Stomach (tissue), 9 donors: ENCODE data around the gene S100A8. TPM values are rescaled to one million over a fixed set of nuclear protein-coding genes. Genes with fewer than 3 reads are reported as not detected.

Experiments
- DNase-seq, 2 donors: peaks; one replicate each; pipeline versions ENCODE4 v3.0.0 to v3.0.0-alpha.2; 2013 to 2019
- H3K27ac ChIP-seq, 5 donors: fragments of 200-600 bp in 4 of 5; sonication (generic) in 4 of 5; one replicate each; pipeline ENCODE4 v1.5.1; 2013 to 2019; ENCODE audit warnings: mild to moderate bottlenecking in 1 of 5, moderate library complexity in 1 of 5
- H3K27me3 ChIP-seq, 3 donors: fragments of 200-600 bp; sonication (generic); one replicate each; pipeline ENCODE4 v1.5.1; 2017 to 2019; ENCODE audit warnings: mixed run types in 1 of 3
- H3K36me3 ChIP-seq, 4 donors: fragments of 200-600 bp; sonication (generic); 1 replicate in 3 of 4; 2 replicates in 1 of 4; pipeline ENCODE4 v1.5.1; 2016 to 2019
- H3K4me1 ChIP-seq, 4 donors: fragments of 200-600 bp; sonication (generic); one replicate each; pipeline ENCODE4 v1.5.1; 2016 to 2019
- H3K4me3 ChIP-seq, 4 donors: fragments of 200-600 bp; sonication (generic) in 3 of 4; one replicate each; pipeline ENCODE4 v1.5.1; 2016 to 2019; ENCODE audit warnings: mild to moderate bottlenecking in 1 of 4
- H3K9me3 ChIP-seq, 4 donors: fragments of 200-600 bp; sonication (generic); one replicate each; pipeline ENCODE4 v1.5.1; 2016 to 2019
- EP300 ChIP-seq: sonication (generic); formaldehyde crosslinking; IDR thresholded peaks from one replicate; pipeline ENCODE4 v1.6.1; 2017; ENCODE audit warnings: antibody characterized with exemption
- POLR2A ChIP-seq, 4 donors: fragments of 450-650 bp; IDR thresholded peaks; one replicate each; pipeline ENCODE4 v1.6.1; 2016; ENCODE audit warnings: antibody characterized with exemption in 4 of 4, control low read depth in 2 of 4, mild to moderate bottlenecking in 1 of 4, moderate library complexity in 1 of 4
- POLR2AphosphoS5 ChIP-seq, 3 donors: sonication (generic); formaldehyde crosslinking; IDR thresholded peaks; one replicate each; pipeline ENCODE4 v1.6.1; 2016; ENCODE audit warnings: antibody characterized with exemption in 3 of 3
- WGBS, 5 donors: extraction: QIAGEN DNeasy Blood & Tissue Kit in 3 of 5; methylation state at CpG; one replicate each; pipeline versions ENCODE4 v1.1.5 to v1.1.7; 2013 to 2018; 5-methylcytosine and 5-hydroxymethylcytosine counted together
- intact Hi-C: fragments of 100-400 bp; cut with DNase I; formaldehyde crosslinking; loops from one replicate; pipeline ENCODE4 v1.15.1; 2023; ENCODE audit warnings: low total_unique reads
- polyA plus RNA-seq, 3 donors: library from polyadenylated mRNA; stranded (reverse); fragments of 200-250 nt; gene quantifications; one replicate each; pipeline ENCODE4 v1.2.3, GENCODE V29; 2013
- total RNA-seq, 5 donors: library from RNA; depleted of rRNA; stranded (reverse); fragments of >200 nt; gene quantifications; one replicate each; pipeline versions ENCODE4 v1.1.0 to v1.2.3, GENCODE V29; 2014 to 2016
- TF ChIP-seq, protein P1 (sequence below), 7 experiments: fragments of 450-650 bp in 4 of 7; fragments of 200-600 bp in 3 of 7; sonication (generic) in 3 of 7; IDR thresholded peaks; one replicate each; pipeline ENCODE4 v1.5.1; 2016 to 2019; ENCODE audit warnings: antibody characterized with exemption in 7 of 7, control low read depth in 2 of 7, mild to moderate bottlenecking in 1 of 7
- donor health status: healthy with polysubstance abuse.
- donor health status: Bipolar disorder and iron deficiency.
- donor health status: healthy.

The S100A8 gene
- total and polyA plus RNA-seq, 8 donors, result 16.8 to 21,822 (median 86.4) TPM; not detected in 1

DNA sequence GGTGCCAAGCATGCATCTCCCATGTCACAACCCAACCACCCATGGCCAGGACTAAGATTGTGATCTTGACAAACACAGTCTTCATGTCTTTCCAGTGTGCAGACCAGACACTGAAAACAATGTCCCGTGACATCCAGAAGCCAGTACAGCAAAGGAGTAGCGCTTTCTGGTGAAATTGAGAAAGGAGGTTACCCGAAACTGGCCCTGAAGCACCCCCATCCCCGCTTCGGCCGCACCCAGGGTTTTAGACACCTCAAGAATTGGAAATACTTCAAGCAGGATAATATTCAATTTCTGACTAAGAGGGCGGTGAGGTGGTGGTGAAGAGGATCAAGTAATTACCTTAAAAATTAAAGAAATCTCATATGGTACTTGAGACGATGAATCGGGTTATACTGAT is 10.6 kb upstream of the S100A8 start:
- no peaks in the 10 kb centered on the region for H3K9me3 ChIP-seq
- intact Hi-C loops, result no loop called here
- TF ChIP-seq EP300 (no peak), POLR2A (IDR thresholded peaks at IDR 0.05) (no peak), POLR2AphosphoS5 (IDR thresholded peaks at IDR 0.05) (no peak)
- TF ChIP-seq, protein P1, sequence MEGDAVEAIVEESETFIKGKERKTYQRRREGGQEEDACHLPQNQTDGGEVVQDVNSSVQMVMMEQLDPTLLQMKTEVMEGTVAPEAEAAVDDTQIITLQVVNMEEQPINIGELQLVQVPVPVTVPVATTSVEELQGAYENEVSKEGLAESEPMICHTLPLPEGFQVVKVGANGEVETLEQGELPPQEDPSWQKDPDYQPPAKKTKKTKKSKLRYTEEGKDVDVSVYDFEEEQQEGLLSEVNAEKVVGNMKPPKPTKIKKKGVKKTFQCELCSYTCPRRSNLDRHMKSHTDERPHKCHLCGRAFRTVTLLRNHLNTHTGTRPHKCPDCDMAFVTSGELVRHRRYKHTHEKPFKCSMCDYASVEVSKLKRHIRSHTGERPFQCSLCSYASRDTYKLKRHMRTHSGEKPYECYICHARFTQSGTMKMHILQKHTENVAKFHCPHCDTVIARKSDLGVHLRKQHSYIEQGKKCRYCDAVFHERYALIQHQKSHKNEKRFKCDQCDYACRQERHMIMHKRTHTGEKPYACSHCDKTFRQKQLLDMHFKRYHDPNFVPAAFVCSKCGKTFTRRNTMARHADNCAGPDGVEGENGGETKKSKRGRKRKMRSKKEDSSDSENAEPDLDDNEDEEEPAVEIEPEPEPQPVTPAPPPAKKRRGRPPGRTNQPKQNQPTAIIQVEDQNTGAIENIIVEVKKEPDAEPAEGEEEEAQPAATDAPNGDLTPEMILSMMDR (IDR thresholded peaks at IDR 0.05), result no peak
- 86 to 94% (median 87%) methylated on average over 9 of the region's 9 CpGs for WGBS, 5 donors
- no peak overlapping the region for H3K4me3 ChIP-seq
- H3K27me3 ChIP-seq, result peaks cover 0 to 45% (median 0%) of the 10 kb centered on the region in 3 donors
- no peaks in the 10 kb centered on the region for H3K4me1 ChIP-seq
- no peak overlapping the region for H3K27ac ChIP-seq
- no peaks in the 10 kb centered on the region for H3K36me3 ChIP-seq
- DNase-seq, result no peak

DNA sequence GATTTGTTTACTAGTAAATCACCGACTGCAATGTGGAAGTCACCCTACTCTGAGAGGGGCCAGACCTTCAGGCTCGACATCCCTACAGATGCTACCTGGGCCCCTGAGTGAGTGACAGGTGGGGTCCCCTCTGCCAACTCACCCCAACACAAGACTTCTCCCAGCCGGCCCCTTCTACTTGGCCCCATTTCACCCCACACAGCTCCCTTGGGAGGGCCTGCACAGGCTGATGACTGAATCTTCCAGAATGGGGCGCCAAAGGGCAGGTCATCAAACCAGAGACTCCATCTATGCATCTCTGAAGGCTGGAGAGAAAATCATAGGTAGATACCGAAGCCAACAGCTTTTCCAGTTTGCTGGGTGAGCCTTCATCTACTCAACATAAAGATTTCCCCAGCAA is 9.4 kb upstream of the S100A8 start:
- intact Hi-C loops, result no loop called here
- Histone ChIP-seq H3K9me3 (no peaks in the 10 kb centered on the region), H3K4me1 (no peaks in the 10 kb centered on the region), H3K36me3 (no peaks in the 10 kb centered on the region), H3K27ac (no peak overlapping the region), H3K27me3 (peaks cover 0 to 46% (median 8%) of the 10 kb centered on the region in 3 donors), H3K4me3 (no peak overlapping the region)
- 56 to 66% (median 64%) methylated on average over 5 of the region's 5 CpGs for WGBS, 5 donors
- no peak for DNase-seq
- TF ChIP-seq, protein P1 (IDR thresholded peaks at IDR 0.05), result no peak
- TF ChIP-seq EP300, result no peak
- no peak for TF ChIP-seq POLR2A (IDR thresholded peaks at IDR 0.05)
- no peak for TF ChIP-seq POLR2AphosphoS5 (IDR thresholded peaks at IDR 0.05)

DNA sequence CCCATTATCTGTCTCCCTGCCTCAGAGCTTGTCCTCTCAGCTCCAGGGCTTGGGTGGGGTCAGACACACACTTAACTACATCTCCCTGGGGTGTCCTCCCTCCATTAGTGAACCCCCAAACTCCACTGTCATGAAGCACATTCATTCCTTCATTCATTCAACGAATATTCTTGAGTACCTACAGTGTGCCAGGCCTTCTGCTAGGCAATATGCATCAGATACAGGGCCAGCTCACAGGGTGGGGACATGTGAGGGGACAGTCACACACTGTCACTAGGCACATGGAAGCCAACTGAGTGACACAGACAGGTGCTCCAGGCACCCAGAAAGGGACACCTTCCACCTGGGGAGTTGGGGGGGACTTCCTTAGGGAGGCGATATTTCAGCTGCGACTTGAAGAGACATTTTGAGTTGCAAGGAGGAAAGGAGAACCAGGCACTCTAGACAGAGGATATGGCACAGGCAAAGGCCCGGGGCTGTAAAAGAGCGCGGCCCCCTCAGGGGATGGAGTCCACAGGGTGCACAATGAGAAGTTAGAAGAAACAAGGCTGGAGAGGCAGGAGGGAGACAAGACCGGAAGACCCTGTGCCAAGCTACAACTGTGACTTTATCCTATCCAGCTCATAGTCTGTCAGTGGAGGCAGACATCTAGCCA is 8.7 kb upstream of the S100A8 start:
- Histone ChIP-seq H3K27ac (no peak overlapping the region), H3K9me3 (no peaks in the 10 kb centered on the region), H3K27me3 (peaks cover 0 to 48% (median 11%) of the 10 kb centered on the region in 3 donors), H3K36me3 (no peaks in the 10 kb centered on the region), H3K4me1 (no peaks in the 10 kb centered on the region), H3K4me3 (no peak overlapping the region)
- WGBS, 5 donors, result 85 to 89% (median 85%) methylated on average over 7 of the region's 7 CpGs
- intact Hi-C loops, result no loop called here
- TF ChIP-seq POLR2A (IDR thresholded peaks at IDR 0.05), result no peak
- TF ChIP-seq, protein P1 (IDR thresholded peaks at IDR 0.05), result no peak
- no peak for TF ChIP-seq POLR2AphosphoS5 (IDR thresholded peaks at IDR 0.05)
- no peak for TF ChIP-seq EP300
- no peak for DNase-seq

DNA sequence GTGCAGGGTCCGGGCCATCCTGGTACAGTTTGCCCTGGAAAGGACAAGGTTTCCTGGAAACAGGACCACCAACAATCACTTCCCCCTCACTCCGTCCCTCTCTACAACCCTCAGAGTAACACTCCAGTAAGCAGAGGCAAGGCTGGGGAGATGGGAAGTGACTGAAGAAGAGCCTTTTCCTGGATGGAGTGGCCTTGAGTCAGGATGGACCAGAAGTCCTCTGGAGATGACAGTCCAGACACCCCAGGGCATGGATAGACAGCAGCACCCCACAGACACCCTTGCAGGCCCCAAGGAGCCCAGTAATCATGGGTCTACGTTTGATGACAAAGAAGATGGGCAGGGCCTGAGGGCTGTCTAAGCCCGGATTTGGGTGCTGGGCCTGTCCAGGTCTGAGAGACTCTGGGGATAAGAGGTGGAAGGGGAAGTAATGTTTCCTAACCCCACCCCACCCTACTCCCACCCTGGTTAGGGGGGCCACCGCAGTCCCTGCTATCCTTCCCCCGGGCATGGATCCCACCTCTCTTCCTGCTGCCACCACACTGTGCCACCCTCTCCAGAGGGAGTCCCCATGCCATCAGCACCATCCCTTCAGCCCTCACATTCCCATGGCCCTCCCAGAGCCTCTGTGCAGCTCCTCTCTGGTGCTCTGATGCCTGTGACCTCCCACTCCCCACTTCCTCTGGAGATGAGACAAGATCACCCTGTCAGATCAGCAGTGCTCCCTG is 7.2 kb upstream of the S100A8 start:
- DNase-seq, result no peak
- WGBS, 5 donors, result 73 to 86% (median 80%) methylated on average over 6 of the region's 6 CpGs
- no peaks in the 10 kb centered on the region for H3K4me1 ChIP-seq
- H3K27me3 ChIP-seq, result peaks cover 0 to 59% (median 11%) of the 10 kb centered on the region in 3 donors
- intact Hi-C loops, result no loop called here
- no peaks in the 10 kb centered on the region for H3K36me3 ChIP-seq
- no peak for TF ChIP-seq EP300
- no peak for TF ChIP-seq POLR2AphosphoS5 (IDR thresholded peaks at IDR 0.05)
- TF ChIP-seq, protein P1 (IDR thresholded peaks at IDR 0.05), result no peak
- no peak for TF ChIP-seq POLR2A (IDR thresholded peaks at IDR 0.05)
- H3K27ac ChIP-seq, result no peak overlapping the region
- no peak overlapping the region for H3K4me3 ChIP-seq
- no peaks in the 10 kb centered on the region for H3K9me3 ChIP-seq
